Nephron (organoid): ENCODE data around the gene ANO10.
"Not testable (repeated sequence)": the region's sequence is repeated elsewhere in the genome, so short reads cannot be mapped to it uniquely, and the experiment has no call there.

ENCODE experiments used
- H3K27ac Mint-ChIP-seq, 3 experiments: 2 replicates each; pipeline ENCODE4 v1.8.0; 2020; ENCODE audit warnings: mixed read lengths in 3 of 3, mild to moderate bottlenecking in 2 of 3, moderate library complexity in 1 of 3
- H3K27me3 Mint-ChIP-seq: 2 replicates; pipeline ENCODE4 v1.8.0; 2021; ENCODE audit warnings: low read depth, mild to moderate bottlenecking, moderate library complexity, mixed read lengths
- H3K36me3 Mint-ChIP-seq: 2 replicates; pipeline ENCODE4 v1.8.0; 2020; ENCODE audit warnings: low read depth, mixed read lengths
- H3K4me1 Mint-ChIP-seq: 2 replicates; pipeline ENCODE4 v1.8.0; 2020; ENCODE audit warnings: mixed read lengths
- H3K4me3 Mint-ChIP-seq, 3 experiments: 2 replicates each; pipeline ENCODE4 v1.8.0; 2020; ENCODE audit warnings: mild to moderate bottlenecking in 3 of 3, mixed read lengths in 3 of 3, moderate library complexity in 2 of 3
- H3K9me3 Mint-ChIP-seq: 2 replicates; pipeline ENCODE4 v1.8.0; 2020; ENCODE audit warnings: mixed read lengths
- CTCF ChIP-seq, 3 experiments: fragments of 200-600 bp; sonication (generic); IDR thresholded peaks; one replicate each; pipeline ENCODE4 v1.5.0; 2021; ENCODE audit warnings: antibody characterized with exemption in 3 of 3; ENCODE audit not compliant: unreplicated experiment in 3 of 3

Gene ANO10

GRCh38 chr3:43573576-43573975 lies 48.2 kb downstream of the ANO10 start:
- Mint-ChIP-seq H3K36me3 (peaks cover 22% of the 10 kb centered on the region), H3K27ac (no peak overlapping the region), H3K9me3 (no peaks in the 10 kb centered on the region), H3K27me3 (no peaks in the 10 kb centered on the region), H3K4me3 (no peak overlapping the region), H3K4me1 (no peaks in the 10 kb centered on the region)
- no peak for TF ChIP-seq CTCF (IDR thresholded peaks at IDR 0.05; ENCODE audit: unreplicated experiment in 3 of 3)

- H3K9me3 Mint-ChIP-seq, H3K27me3 Mint-ChIP-seq: not testable (repeated sequence)
- H3K36me3 Mint-ChIP-seq = peaks cover 31% of the 10 kb centered on the region
These were observed 56.0 kb downstream of the ANO10 start for GRCh38 chr3:43565661-43566341.

GRCh38 chr3:43559961-43560360 lies 61.9 kb downstream of the ANO10 start:
- Mint-ChIP-seq H3K27ac (no peak overlapping the region), H3K36me3 (peaks cover 48% of the 10 kb centered on the region), H3K27me3 (no peaks in the 10 kb centered on the region), H3K4me3 (no peak overlapping the region), H3K9me3 (peaks cover 2% of the 10 kb centered on the region), H3K4me1 (no peaks in the 10 kb centered on the region)
- no peak for TF ChIP-seq CTCF (IDR thresholded peaks at IDR 0.05; ENCODE audit: unreplicated experiment in 3 of 3)

More at GRCh38 chr3:43565661-43566341, 56.0 kb downstream of the ANO10 start:
- H3K27ac Mint-ChIP-seq = peak overlapping the region in 2 of 3 experiments; percentile 33 to 78
- H3K4me1 Mint-ChIP-seq = not testable (repeated sequence)
- H3K4me3 Mint-ChIP-seq = peak overlapping the region; percentile 66 to 72 (median 67)

GRCh38 chr3:43558171-43558570 lies 63.6 kb downstream of the ANO10 start:
- TF ChIP-seq CTCF (IDR thresholded peaks at IDR 0.05; ENCODE audit: unreplicated experiment in 3 of 3) = no peak
- Mint-ChIP-seq H3K36me3 (peaks cover 49% of the 10 kb centered on the region), H3K27ac (no peak overlapping the region), H3K27me3 (no peaks in the 10 kb centered on the region), H3K4me3 (no peak overlapping the region), H3K9me3 (no peaks in the 10 kb centered on the region), H3K4me1 (no peaks in the 10 kb centered on the region)

- no peak for TF ChIP-seq CTCF (IDR thresholded peaks at IDR 0.05; ENCODE audit: unreplicated experiment in 3 of 3)
- Mint-ChIP-seq H3K4me3 (no peak overlapping the region), H3K27ac (no peak overlapping the region), H3K4me1 (no peaks in the 10 kb centered on the region), H3K36me3 (peaks cover 41% of the 10 kb centered on the region), H3K9me3 (no peaks in the 10 kb centered on the region), H3K27me3 (no peaks in the 10 kb centered on the region)
These were observed 72.1 kb downstream of the ANO10 start for GRCh38 chr3:43549626-43550290.

- H3K9me3 Mint-ChIP-seq, H3K27me3 Mint-ChIP-seq, H3K4me1 Mint-ChIP-seq, H3K4me3 Mint-ChIP-seq, H3K27ac Mint-ChIP-seq: not testable (repeated sequence)
- peaks cover 14% of the 10 kb centered on the region for H3K36me3 Mint-ChIP-seq
- TF ChIP-seq CTCF (IDR thresholded peaks at IDR 0.05; ENCODE audit: unreplicated experiment in 3 of 3) = peak; percentile 56 to 70 (median 60)
These were observed 77.5 kb downstream of the ANO10 start for GRCh38 chr3:43544277-43544676.
